Globus pallidus (tissue), 1 donor: ENCODE data around the gene LYZL2.
"Not testable (repeated sequence)": the region's sequence is repeated elsewhere in the genome, so short reads cannot be mapped to it uniquely, and the experiment has no call there.

Source experiments
- DNase-seq: peaks from one replicate; pipeline ENCODE4 v3.0.0-alpha.2; 2015; ENCODE audit warnings: low spot score

Gene LYZL2

DNA sequence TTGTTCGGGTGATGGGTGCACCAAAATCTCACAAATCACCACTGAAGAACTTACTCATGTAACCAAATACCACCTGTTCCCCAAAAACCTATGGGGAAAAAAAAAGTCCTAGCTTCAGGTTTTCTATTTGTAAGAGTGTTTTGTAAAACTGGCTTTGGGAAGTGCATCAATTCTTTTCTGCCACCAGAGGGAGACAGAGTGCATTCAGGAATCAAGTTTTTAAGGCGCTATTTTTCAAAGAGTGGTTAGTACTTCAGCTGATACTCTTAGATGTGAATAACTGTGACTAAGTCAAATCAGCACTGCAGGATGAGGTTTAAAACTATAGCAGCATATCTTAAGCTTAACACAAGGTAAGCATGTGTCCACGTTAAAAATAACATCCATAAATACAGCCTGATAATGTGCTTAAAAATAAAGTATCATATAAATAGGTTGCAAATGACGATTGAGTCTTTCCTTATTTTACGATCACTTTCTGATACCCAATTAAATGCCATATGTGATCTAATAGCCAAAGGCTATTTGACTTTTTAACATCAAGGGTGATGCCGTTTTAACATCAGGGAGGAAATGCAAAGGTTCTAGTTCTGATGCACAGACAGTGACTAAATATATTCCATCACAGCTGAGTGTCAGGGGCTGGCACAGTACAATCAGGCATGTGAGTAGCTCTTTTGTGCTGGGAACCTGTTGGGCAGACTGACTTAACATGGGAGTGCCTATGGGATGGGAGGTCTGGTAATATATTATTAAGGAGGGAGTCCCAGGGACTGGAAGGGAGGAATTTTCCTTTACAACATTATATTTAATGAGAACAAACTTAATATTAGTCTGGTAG lies 10.6 kb upstream of the LYZL2 start:
- DNase-seq: peak; percentile 40

DNA sequence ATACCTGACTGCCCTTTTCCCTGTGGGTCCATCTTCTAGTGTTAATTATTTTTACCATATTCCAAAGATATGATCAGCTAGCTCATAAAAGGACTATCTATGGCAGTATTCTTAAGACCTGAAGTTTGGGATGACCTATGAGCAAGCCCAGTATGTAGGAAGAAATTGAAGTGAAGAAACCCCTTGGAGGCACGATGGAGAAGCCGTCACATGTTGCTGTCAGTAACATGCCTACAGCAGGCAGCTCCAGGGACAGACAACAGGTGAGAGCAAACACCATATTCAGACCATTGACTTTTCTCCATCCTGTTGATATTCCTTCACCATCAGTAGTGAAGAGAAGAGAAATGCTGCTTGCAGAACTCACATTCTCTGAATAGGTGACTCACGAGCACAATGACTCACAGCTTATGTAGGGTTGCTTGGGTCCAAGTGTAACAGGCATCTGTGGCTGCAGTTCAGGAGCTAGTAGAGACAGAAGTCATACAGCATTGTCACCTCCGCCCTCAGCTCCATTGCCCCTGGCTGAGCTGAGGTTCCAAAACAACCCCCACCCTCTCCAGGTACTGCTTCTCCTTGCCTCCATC lies 8.4 kb upstream of the LYZL2 start:
- no peak for DNase-seq

DNA sequence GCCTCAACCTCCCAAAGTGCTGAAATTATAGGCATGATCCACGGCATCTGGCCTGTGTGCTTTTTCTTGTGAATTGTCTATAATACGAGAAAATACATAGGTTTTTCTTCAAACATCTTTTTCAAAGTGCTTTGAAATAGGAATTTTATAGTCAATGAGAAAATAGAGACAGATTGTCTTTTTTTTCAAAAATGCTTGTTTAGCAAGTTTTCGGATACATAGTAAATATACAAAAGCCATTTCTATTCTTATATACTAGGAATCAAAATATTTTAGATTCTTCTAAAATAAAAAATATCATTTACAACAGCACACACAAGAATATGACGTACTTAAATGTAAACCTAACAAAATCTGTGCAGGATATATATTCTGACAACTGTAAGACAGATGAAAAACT lies 1.6 kb upstream of the LYZL2 start:
- no peak for DNase-seq

DNA sequence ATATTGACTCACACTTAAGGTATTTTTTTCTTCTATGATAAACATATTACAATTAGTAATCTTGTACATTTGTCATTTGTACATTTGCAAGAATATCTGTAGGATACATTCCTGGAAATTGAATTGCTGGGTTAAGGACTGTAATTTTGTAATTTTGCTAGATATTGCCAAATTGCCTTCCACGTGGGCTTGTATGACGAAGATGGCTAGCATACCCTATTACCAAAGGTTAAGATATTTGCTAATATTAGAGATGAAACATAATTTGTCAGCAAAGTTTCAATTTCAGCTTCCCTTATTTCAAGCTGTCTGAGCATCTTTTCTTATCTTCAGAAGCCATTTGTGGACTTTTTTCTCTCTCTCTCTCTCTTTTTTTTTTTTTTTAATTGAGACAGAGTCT lies 1.0 kb upstream of the LYZL2 start:
- no peak for DNase-seq

DNA sequence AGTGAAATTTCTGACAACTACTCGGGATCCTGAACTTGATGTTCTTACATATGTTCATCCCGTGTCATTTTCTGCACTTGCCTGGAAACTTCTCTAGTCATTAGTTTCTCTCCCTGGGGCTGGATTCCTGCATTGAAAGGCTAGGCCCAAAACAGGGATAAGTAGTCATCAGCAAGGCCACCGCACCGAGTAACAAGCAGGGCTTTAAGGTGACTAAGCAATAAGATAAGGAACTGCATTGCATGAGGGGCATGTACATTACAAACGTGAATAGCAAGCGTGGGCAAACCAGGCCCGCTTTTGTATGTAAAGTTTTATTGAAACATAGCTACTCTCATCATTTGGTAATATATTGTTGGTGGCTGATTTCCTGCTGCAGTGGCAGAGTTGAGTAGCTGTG lies 977 bp downstream of the LYZL2 start:
- not testable (repeated sequence) for DNase-seq

DNA sequence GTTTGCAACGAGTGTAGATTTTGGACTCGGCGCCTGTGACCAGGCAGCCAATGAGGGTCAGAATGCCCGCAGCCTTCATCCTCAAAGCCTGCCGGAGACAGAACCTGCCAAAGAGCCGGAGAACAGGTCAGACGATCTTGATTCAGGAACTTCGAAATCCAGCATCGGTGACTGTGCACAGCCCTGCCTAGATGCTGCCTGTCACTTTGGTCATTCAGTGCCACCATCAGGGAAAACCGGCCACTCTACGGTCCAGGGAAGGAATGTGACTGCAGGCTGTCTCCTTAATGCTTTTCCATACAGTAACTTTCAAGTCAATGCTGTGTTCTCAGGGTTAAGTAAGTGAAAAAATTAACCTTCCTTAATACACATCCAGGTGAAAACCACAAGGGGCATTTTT lies 2.7 kb downstream of the LYZL2 start:
- not testable (repeated sequence) for DNase-seq

DNA sequence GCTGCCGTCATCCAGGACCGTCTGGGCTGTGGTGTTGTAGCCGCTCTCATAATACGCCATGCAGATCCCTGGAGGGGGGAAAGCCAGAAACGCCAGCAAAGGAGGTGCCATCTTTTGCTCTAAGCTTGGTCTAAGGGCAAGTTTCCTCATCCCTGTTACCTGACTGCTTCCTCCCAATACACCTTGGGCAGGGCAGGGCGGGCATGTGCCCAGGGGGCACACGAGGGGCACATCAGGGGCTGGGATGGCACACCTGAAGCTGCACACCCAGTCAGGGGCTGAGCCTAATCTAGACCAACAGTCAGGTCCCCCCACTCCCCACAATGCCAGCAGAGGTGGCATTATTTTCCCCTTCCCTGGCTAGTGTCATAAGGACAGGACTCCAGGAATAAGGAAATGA lies 3.4 kb downstream of the LYZL2 start:
- DNase-seq: not testable (repeated sequence)

DNA sequence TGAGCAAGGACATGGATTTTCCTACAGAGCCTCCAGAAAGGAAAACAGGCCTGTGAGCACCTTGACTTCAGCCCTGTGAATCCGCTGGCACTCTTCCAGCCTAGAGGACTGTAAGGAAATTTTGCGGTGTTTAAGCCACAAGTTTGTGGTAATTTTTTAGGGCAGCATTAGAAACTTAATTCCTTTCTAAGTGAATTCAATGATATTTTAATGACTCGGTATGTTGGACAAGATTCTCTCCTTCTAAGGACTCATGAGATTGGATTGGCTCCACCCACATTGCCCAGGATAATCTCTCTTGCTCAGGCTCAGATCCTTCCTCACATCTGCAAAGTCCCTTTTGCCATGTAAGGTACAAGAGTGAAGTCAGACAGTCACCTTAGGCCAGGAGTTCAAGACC lies 4.5 kb downstream of the LYZL2 start:
- no peak for DNase-seq

DNA sequence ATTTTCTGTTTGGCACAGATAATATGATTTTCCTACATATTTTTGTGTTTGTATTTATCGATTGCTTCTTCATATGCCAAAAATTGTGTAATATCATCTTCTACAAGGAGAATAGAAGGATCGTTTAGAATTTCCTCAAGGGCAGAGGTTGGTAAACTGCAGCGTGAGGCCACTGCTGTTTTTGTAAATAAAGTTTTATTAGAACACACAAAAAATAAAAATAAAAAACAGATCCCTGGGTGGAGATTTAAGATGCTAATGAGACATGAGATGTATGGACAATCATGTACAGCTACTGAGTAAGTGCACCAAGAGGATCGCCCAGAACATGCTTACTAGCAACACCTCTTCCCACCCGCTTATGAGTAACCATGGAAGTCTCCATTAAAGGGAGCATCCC lies 9.6 kb downstream of the LYZL2 start:
- DNase-seq: no peak

DNA sequence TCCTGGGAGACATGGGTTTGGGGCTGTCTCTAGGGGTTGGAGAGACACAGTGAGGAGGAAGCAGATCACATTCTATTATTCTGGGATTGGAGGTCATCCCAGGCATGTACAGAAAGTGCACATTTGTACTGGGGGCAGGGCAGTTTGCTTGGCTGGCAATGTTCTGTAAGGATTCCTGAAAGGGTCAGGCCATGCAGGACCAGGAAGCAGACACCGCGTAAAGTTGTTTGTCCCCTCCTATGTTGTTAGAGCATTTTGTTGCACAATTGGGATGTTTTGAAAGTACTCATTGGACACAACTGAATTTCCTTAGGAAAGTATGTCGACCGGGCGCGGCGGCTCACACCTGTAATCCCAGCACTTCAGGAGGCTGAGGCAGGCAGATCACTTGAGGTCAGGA lies 12.5 kb downstream of the LYZL2 start:
- no peak for DNase-seq

DNA sequence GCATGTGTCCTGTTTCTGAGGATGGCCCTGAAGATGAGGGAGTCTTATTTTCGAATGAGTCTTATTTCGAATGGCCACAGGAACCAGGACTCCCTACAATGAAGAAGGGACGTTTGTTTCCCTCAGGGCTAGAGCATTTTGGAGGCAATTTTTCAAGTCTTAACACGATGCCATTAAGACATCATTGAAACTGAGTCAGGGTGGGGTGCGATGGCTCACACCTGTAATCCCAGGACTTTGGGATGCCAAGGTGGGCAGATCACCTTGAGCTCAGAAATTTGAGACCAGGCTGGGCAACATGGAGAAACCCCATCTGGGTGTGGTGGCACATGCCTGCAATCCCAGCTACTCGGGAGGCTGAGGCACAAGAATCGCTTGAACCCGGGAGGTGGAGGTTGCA lies 18.5 kb downstream of the LYZL2 start:
- not testable (repeated sequence) for DNase-seq

DNA sequence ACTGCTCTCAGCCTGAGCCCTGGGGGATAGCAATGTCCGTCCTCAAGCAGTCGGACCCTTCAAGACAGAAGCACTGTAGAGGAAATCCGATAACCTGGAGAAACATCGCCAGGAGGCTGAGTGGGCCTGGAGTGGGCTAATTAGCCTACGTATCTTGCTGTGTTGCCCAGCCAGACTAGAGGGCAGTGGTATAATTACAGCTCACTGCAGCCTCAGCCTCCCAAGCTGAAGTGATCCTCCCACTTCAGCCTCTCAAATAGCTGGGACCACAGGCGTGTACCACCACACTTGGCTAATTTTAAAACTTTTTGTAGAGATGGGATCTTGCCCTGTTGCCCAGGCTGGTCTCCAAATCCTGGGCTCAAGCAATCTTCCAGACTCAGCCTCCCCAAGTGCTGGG lies 21.7 kb downstream of the LYZL2 start:
- no peak for DNase-seq

DNA sequence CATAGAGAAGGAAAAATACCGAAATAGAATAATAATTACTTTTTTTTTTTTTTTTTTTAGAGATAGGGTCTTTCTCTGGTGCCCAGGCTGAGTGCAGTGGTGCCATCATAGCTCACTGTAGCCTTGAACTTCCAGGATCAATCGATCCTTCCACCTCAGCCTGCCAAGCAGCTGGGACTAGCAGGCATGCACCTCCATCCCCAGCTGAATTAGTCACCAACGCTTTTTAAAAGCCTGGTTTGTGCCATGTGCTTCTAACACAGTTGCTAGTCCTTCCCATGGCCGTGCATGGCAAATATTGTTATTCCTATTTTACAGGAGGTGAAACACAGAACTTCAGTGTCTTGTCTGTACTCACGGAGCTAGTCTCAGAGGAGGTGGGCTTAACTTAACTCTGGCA lies 23.2 kb downstream of the LYZL2 start:
- DNase-seq: no peak

DNA sequence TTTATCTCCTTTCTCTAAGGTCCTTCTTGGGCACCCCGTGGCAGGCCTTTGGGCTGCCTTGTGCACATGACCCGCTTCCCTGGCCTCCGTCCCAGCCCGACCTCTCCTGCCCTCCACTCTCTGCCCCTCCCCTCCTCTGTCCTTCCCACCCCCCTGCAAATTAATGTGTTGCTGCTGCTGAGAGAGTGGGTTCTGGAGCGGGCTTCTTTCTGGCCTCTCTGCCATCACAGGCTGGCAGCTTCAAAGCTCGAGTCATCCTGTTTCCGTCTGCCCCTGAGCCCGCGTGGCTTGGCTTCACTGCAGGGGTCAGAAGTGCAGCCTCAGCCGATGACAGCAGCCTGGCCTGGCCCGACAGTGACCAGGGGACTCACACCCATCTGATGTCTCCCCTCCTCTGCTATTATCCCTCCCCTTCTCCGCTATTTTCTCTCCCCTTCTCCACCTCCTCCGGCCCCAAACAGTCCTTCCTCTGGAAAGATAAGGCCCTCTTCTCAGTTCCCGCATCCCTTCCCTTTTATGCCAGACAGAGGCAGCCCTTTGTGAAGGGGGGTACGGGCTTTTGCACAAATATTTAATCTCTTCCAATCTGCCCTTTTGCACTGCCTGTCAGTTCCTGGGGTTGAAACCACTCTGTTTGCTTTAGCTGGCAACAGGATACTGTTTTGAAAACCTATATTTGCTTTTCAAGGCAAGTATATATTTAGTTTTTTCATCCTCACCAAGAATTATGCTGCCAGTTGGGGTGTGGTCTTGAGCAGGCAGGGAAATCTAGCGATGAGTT lies 24.0 kb downstream of the LYZL2 start:
- not testable (repeated sequence) for DNase-seq

DNA sequence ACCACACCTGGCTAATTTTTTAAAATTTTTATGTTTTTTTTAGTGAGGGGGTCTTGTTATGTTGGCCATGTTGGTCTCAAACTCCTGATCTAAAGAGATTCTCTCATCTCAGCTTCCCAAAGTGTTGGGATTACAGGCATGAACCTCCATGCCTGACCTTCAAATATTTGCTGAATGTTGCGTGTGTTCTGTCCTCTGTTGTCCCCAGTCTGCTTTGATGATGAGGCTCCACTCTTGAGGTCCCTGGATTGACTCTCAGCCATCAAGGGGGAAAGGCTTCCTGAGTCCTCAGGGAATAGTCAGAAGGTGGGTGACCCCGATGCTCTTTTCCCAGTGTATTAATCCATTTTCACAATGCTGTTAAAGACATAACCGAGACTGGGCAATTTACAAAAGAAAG lies 26.0 kb downstream of the LYZL2 start:
- no peak for DNase-seq

DNA sequence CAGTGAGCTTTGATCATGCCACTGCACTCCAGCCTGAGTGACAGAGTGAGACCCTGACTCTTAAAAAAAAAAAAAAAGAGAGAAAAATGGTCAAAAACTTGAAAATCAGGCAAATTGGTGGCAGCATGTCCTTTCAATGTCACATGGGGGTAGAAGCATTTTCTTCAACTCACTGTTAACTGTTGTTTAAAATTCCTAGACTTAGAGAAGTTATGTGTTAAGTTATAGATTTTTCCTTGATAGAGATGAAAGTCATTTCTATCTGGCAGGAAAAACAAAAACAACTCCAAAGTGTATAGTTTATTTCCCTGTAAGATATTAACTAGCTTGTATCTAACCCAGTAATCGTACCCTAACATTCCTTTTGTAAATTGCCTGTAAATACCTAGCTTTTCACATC lies 26.8 kb downstream of the LYZL2 start:
- DNase-seq: no peak

DNA sequence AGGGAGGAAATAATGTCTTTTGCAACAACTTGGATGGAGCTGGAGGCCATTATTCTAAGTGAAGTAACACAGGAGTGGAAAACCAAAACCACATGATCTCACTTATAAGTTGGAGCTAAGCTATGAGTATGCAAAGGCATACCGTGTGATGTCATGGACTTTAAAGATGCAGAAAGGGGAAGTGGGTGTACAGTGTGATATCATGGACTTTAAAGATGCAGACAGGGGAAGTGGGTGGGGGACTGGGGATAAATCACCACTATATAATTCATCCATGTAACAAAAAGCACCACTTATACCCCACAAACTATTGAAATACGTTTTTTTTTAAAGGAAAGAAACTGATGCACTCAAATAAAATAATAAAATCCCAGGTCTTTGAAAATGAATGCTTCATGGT lies 29.5 kb downstream of the LYZL2 start:
- no peak for DNase-seq

DNA sequence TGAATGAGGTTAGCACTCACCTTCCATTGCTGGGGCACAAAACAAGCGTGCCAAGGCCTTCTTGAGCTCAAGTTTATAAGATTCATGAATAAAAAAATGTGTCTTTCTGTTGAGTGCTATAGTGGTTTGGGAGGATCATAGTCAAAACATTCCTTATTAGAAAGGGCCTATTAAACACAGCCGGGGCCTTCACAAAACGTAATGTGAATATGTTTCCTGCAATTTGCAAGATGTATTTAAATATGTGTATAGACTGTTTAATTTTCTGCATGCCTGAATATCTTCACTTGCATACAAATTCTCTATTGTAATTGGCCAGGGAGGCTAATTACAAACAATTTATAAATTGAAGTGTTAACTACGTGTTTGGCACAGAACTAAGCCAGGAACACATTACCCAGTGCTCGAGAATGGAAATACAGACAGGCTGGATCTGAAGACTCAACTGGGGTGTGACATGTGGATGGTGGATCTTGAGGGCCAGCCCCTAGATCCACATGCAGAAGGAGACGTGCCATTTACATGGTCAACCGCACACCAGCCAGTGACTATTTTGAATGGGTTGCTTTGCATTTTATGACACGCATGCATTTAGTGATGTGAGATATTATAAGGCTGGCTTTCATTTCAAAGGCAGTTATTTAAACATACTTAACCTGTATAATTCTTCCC lies 31.3 kb downstream of the LYZL2 start:
- DNase-seq: no peak

DNA sequence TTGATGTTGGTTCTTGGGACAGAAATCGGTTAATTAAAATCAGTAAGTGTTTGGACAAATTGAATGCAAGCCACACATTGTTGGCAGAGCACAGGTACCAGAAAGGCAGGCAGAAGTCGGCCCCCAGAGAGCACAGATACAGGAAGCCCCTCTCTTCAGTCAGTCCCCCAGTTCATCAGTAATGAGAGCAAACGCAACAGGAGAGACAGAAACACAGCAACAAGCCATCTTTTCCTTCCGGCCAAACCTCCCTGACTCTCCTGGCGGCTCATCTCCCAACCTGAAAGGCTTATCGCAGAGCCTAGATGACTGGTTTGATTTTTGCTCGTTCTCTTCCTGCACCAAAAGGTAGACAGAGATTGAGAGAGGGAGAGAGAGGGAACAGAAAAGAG lies 32.1 kb downstream of the LYZL2 start:
- DNase-seq: not testable (repeated sequence)

DNA sequence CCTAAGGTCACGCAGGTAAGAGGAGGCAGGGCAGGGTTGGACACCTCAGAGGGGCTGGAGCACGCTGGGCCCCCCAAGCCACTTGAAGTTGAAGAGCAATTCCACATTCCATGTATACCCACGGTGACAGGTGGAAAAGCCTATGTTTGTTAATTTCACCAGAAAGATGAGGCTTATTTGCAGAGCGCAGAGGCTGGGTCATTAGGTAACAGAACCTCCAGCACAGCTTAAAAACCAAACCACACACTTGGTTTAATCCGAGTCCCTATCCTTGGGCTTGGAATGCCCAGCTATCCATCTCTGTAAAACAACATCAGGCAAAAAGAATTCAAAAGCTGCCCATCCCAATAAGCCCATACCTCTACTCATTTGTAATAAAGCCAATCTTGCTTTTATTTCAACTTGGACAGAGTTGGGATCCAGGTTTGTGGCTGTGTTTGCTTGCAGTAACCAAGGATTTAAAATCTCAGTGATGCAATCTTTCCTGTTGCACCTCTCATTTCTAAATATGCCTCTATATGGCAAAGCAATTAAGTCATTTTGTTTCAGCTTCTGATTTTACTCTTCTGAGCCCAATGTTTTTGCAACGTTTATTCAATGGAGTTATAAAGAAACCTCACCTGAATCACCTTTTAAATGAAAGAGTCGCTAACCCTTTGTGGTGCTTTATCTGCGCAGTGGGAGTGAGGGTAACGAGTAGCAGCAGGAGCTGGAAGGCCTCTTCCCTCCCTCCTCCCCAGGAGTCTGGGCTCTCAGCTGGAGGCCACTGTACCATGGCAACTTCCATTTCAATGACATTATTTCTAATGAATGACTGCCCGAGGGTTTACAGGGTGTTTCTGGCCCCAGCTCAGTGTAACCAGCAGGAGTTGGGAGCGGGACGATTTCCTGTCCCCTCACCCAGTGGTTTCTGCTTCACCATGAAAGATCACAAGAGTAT lies 32.8 kb downstream of the LYZL2 start:
- not testable (repeated sequence) for DNase-seq

DNA sequence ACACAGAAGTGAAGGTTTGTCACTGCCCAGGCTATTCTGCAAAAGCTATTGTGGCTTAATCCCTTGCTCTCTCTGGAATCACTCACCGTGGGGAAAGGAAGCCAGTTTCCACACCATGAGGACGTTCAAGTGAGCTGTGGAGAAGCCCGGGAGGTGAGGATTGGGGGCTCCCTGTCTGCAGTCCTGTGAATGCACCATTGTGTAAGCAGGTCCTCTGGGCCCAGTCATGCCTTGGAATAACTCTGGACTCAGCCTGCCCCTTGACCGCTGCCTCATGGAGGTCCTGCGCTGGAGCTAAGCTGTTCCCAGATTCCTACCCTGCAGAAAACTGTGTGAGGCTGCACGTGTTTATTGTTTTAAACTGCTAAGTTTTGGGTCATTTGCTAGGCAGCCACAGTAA lies 33.5 kb downstream of the LYZL2 start:
- no peak for DNase-seq
